GM12878 (cell line): Measurements from ENCODE around the gene ALPK1.

Experiments used
- CEBPZ ChIP-seq: fragments of 150-350 bp; IDR thresholded peaks from 2 replicates; pipeline ENCODE4 v1.6.1; 2016; ENCODE audit warnings: low read depth, low read length
- CTCF ChIP-seq, 3 experiments: IDR thresholded peaks in 2 of 3; conservative IDR thresholded peaks in 1 of 3; 2 replicates each; pipeline ENCODE4 v1.5.1; 2011; ENCODE audit warnings: low read depth in 3 of 3, low read length in 3 of 3, mild to moderate bottlenecking in 3 of 3, control low read depth in 2 of 3, moderate library complexity in 2 of 3, inconsistent platforms in 1 of 3, mixed read lengths in 1 of 3; ENCODE audit not compliant: control insufficient read depth in 2 of 3, insufficient read depth in 1 of 3; ENCODE audit errors: extremely low read depth in 1 of 3
- EED ChIP-seq: sonication (generic); IDR thresholded peaks from 2 replicates; pipeline ENCODE4 v1.6.1; 2016; ENCODE audit warnings: antibody characterized with exemption, low read depth
- EP300 ChIP-seq, 2 experiments: fragments of 150-350 bp in 1 of 2; IDR thresholded peaks; 2 replicates each; pipeline ENCODE4 v1.6.1; 2011 to 2012; ENCODE audit warnings: low read depth in 2 of 2, low read length in 2 of 2, borderline replicate concordance in 1 of 2, improper control_type of control experiment in 1 of 2, inconsistent platforms in 1 of 2; ENCODE audit not compliant: control insufficient read depth in 1 of 2
- EZH2 ChIP-seq: IDR thresholded peaks from 2 replicates; pipeline ENCODE4 v1.6.1; 2012; ENCODE audit warnings: low read depth, mild to moderate bottlenecking, control low read depth, inconsistent platforms, low read length, borderline replicate concordance; ENCODE audit not compliant: control insufficient read depth
- MXI1 ChIP-seq: fragments of 150-350 bp; IDR thresholded peaks from 2 replicates; pipeline ENCODE4 v1.6.1; 2011; ENCODE audit warnings: low read depth, mild to moderate bottlenecking, inconsistent platforms, low read length, improper control_type of control experiment
- SIN3A ChIP-seq: IDR thresholded peaks from 2 replicates; pipeline ENCODE4 v1.6.1; 2012; ENCODE audit warnings: low read depth, low read length, improper control_type of control experiment
- SUPT20H ChIP-seq: IDR thresholded peaks from 2 replicates; pipeline ENCODE4 v1.6.1; 2011; ENCODE audit warnings: low read depth, mild to moderate bottlenecking, low read length, moderate library complexity, borderline replicate concordance; ENCODE audit not compliant: control insufficient read depth

- TF ChIP-seq EED (no peak), CTCF (IDR thresholded peaks at IDR 0.05 in 2 of 3, conservative IDR thresholded peaks at IDR 0.05 in 1 of 3; ENCODE audit: control insufficient read depth in 2 of 3, extremely low read depth in 1 of 3, insufficient read depth in 1 of 3, low read depth in 3 of 3, low read length in 3 of 3) (peak; percentile 26 to 43 (median 32); a peak in 3 of 6 replicates), EZH2 (no peak), CEBPZ (no peak), SUPT20H (no peak), SIN3A (no peak), MXI1 (no peak), EP300 (IDR thresholded peaks at IDR 0.05; ENCODE audit: borderline replicate concordance in 1 of 2, control insufficient read depth in 1 of 2, low read depth in 2 of 2, low read length in 2 of 2) (no peak)
These were observed 30.3 kb upstream of the ALPK1 start for GRCh38 chr4:112266823-112267222.
